Measurements from ENCODE around the gene SPATA4.

DNA sequence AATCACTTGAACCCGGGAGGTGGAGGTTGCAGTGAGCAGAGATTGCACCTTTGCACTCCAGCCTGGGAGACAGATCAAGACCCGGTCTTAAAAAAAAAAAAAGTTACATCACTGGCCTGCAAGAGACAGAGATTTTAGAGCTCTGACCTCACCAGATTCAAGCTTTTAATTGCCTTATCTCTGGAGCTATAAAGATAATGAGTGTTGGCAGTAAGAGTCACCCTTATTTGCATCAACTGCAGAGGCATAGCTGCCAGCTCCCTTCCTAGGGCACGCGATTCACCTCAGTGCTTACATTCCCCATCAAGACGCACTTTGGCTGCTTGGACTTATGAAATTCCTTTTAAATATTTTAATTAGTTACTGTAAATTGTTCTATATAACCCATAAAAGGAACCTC is 12.5 kb upstream of the SPATA4 start:
- TF ChIP-seq, protein P1, sequence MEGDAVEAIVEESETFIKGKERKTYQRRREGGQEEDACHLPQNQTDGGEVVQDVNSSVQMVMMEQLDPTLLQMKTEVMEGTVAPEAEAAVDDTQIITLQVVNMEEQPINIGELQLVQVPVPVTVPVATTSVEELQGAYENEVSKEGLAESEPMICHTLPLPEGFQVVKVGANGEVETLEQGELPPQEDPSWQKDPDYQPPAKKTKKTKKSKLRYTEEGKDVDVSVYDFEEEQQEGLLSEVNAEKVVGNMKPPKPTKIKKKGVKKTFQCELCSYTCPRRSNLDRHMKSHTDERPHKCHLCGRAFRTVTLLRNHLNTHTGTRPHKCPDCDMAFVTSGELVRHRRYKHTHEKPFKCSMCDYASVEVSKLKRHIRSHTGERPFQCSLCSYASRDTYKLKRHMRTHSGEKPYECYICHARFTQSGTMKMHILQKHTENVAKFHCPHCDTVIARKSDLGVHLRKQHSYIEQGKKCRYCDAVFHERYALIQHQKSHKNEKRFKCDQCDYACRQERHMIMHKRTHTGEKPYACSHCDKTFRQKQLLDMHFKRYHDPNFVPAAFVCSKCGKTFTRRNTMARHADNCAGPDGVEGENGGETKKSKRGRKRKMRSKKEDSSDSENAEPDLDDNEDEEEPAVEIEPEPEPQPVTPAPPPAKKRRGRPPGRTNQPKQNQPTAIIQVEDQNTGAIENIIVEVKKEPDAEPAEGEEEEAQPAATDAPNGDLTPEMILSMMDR (IDR thresholded peaks at IDR 0.05), result no peak
- no peak for TF ChIP-seq POLR2A (IDR thresholded peaks at IDR 0.05)
